HG02678 (cell line): Measurements from ENCODE around the gene ATG9A.

Source experiments
- ATAC-seq: cut with Tn5 transposase; IDR thresholded peaks from one replicate; pipeline ENCODE4 v1.9.1; 2021; ENCODE audit warnings: mild to moderate bottlenecking, moderate library complexity; ENCODE audit not compliant: unreplicated experiment

ATG9A gene

GRCh38 chr2:219252900-219253752, 23.7 kb upstream of the ATG9A start, which contains the start of gene TUBA4B:
TUBA4B (plus strand) TSS chr2:219253243; CDS start chr2:219253408, 165 bp downstream.
- peak; percentile 6 for ATAC-seq

- ATAC-seq = no peak
Observed at GRCh38 chr2:219252570-219252899, 23.1 kb upstream of the ATG9A start.

- ATAC-seq = no peak
Observed at GRCh38 chr2:219252084-219252483, 22.6 kb upstream of the ATG9A start.

- ATAC-seq = no peak
Observed at GRCh38 chr2:219251656-219252055, 22.2 kb upstream of the ATG9A start.

- ATAC-seq = no peak
Observed at GRCh38 chr2:219250049-219250781, 20.8 kb upstream of the ATG9A start.

- ATAC-seq = peak; percentile 45
Observed at GRCh38 chr2:219249203-219249980, 20.0 kb upstream of the ATG9A start.

GRCh38 chr2:219248845-219249202, 19.4 kb upstream of the ATG9A start:
- no peak for ATAC-seq

GRCh38 chr2:219247678-219248642, 18.5 kb upstream of the ATG9A start:
- ATAC-seq = no peak

GRCh38 chr2:219246559-219246958, 17.1 kb upstream of the ATG9A start:
- no peak for ATAC-seq

GRCh38 chr2:219245899-219246230, 16.4 kb upstream of the ATG9A start:
- no peak for ATAC-seq

- ATAC-seq = peak; percentile 67
Observed at GRCh38 chr2:219245148-219245898, 15.9 kb upstream of the ATG9A start, which contains the start of the genes GLB1L and STK16. GLB1L (minus strand) TSS chr2:219245444; CDS start chr2:219243573, 1,871 bp downstream. STK16 (plus strand) TSS chr2:219245479; CDS start chr2:219246000, 521 bp downstream.

- no peak for ATAC-seq
Observed at GRCh38 chr2:219244789-219245147, 15.3 kb upstream of the ATG9A start.

- ATAC-seq = no peak
Observed at GRCh38 chr2:219243291-219243761, 13.9 kb upstream of the ATG9A start.

- ATAC-seq = no peak
Observed at GRCh38 chr2:219234331-219234730, 4.9 kb upstream of the ATG9A start.

GRCh38 chr2:219230059-219230540, 664 bp upstream of the ATG9A start:
- ATAC-seq = no peak

- no peak for ATAC-seq
Observed at GRCh38 chr2:219228911-219229304, 528 bp downstream of the ATG9A start.

GRCh38 chr2:219228041-219228910, 1.2 kb downstream of the ATG9A start:
- ATAC-seq = no peak

- no peak for ATAC-seq
Observed at GRCh38 chr2:219225350-219225749, 4.1 kb downstream of the ATG9A start.
